Liver (tissue), 9 donors: ENCODE measurements around the gene DSCAM. TPM values are rescaled to one million over a fixed set of nuclear protein-coding genes. Genes with fewer than 3 reads are reported as not detected.

ENCODE experiments used
- DNase-seq: peaks from one replicate; pipeline ENCODE4 v3.0.0-alpha.2; 2017; ENCODE audit warnings: low spot score
- H3K27ac ChIP-seq, 2 donors: one replicate each; pipeline ENCODE4 v1.7.0; 2013; ENCODE audit warnings: inconsistent platforms in 2 of 2, low read length in 2 of 2, control low read depth in 1 of 2, low read depth in 1 of 2, mild to moderate bottlenecking in 1 of 2
- H3K27me3 ChIP-seq, 4 donors: one replicate each; pipeline versions ENCODE4 v1.6.1 to v1.7.0; 2013; ENCODE audit warnings: low read length in 3 of 4, inconsistent platforms in 1 of 4, mild to moderate bottlenecking in 1 of 4, moderate library complexity in 1 of 4; ENCODE audit not compliant: control insufficient read depth in 4 of 4, insufficient read depth in 4 of 4
- H3K36me3 ChIP-seq, 4 donors: one replicate each; pipeline versions ENCODE4 v1.6.1 to v1.7.0; 2013; ENCODE audit warnings: low read length in 3 of 4, mild to moderate bottlenecking in 3 of 4, low read depth in 1 of 4, moderate library complexity in 1 of 4; ENCODE audit not compliant: control insufficient read depth in 4 of 4, insufficient read depth in 3 of 4
- H3K4me1 ChIP-seq, 4 donors: one replicate each; pipeline versions ENCODE4 v1.6.1 to v1.7.0; 2013; ENCODE audit warnings: low read length in 3 of 4, mild to moderate bottlenecking in 3 of 4, moderate library complexity in 1 of 4; ENCODE audit not compliant: control insufficient read depth in 4 of 4, insufficient read depth in 4 of 4
- H3K4me3 ChIP-seq, 3 donors: one replicate each; pipeline versions ENCODE4 v1.6.1 to v1.7.0; 2013; ENCODE audit warnings: low read length in 3 of 3, control low read depth in 1 of 3, low read depth in 1 of 3, mild to moderate bottlenecking in 1 of 3
- H3K9ac ChIP-seq, 2 donors: one replicate each; pipeline ENCODE4 v1.7.0; 2013; ENCODE audit warnings: low read length in 2 of 2, mild to moderate bottlenecking in 2 of 2, moderate library complexity in 2 of 2, control low read depth in 1 of 2, low read depth in 1 of 2
- H3K9me3 ChIP-seq, 4 donors: one replicate each; pipeline versions ENCODE4 v1.6.1 to v1.7.0; 2013; ENCODE audit warnings: low read length in 3 of 4; ENCODE audit not compliant: control insufficient read depth in 4 of 4
- EGR1 ChIP-seq, 2 donors: IDR thresholded peaks; 2 replicates each; pipeline ENCODE4 v1.6.1; 2016 to 2018; ENCODE audit warnings: antibody characterized with exemption in 2 of 2, low read depth in 2 of 2
- FOXA1 ChIP-seq: IDR thresholded peaks from 2 replicates; pipeline ENCODE4 v1.6.1; 2016; ENCODE audit warnings: antibody characterized with exemption
- FOXA2 ChIP-seq: IDR thresholded peaks from 2 replicates; pipeline ENCODE4 v1.6.1; 2016; ENCODE audit warnings: antibody characterized with exemption
- GABPA ChIP-seq, 2 donors: IDR thresholded peaks in 1 of 2; conservative IDR thresholded peaks in 1 of 2; 2 replicates each; pipeline ENCODE4 v1.6.1; 2016; ENCODE audit warnings: antibody characterized with exemption in 2 of 2, mild to moderate bottlenecking in 1 of 2, moderate library complexity in 1 of 2
- HNF4A ChIP-seq, 2 donors: conservative IDR thresholded peaks; 2 replicates each; pipeline ENCODE4 v1.6.1; 2016; ENCODE audit warnings: antibody characterized with exemption in 2 of 2, mild to moderate bottlenecking in 2 of 2
- MAX ChIP-seq: IDR thresholded peaks from 2 replicates; pipeline ENCODE4 v1.6.1; 2016; ENCODE audit warnings: antibody characterized with exemption
- NR2F2 ChIP-seq: IDR thresholded peaks from 2 replicates; pipeline ENCODE4 v1.6.1; 2016; ENCODE audit warnings: antibody characterized with exemption
- RXRA ChIP-seq, 2 donors: IDR thresholded peaks; 2 replicates each; pipeline ENCODE4 v1.6.1; 2017 to 2018; ENCODE audit warnings: antibody characterized with exemption in 2 of 2, mild to moderate bottlenecking in 1 of 2
- SP1 ChIP-seq: IDR thresholded peaks from 2 replicates; pipeline ENCODE4 v1.6.1; 2018; ENCODE audit warnings: antibody characterized with exemption, mild to moderate bottlenecking
- TAF1 ChIP-seq: conservative IDR thresholded peaks from 2 replicates; pipeline ENCODE4 v1.6.1; 2016; ENCODE audit warnings: antibody characterized with exemption, mild to moderate bottlenecking
- YY1 ChIP-seq: IDR thresholded peaks from 2 replicates; pipeline ENCODE4 v1.6.1; 2016; ENCODE audit warnings: antibody characterized with exemption, mild to moderate bottlenecking
- WGBS: extraction: QIAGEN DNeasy Blood & Tissue Kit; methylation state at CpG from one replicate; pipeline ENCODE4 v1.1.7; 2013; 5-methylcytosine and 5-hydroxymethylcytosine counted together
- polyA plus RNA-seq, 2 donors: library from polyadenylated mRNA; stranded (reverse) in 1 of 2; unstranded in 1 of 2; fragments of 200-250 nt in 1 of 2; fragments of >200 nt in 1 of 2; fragmentation: Nextera tagmentation in 1 of 2; extraction: Ambion mirVana in 1 of 2; gene quantifications; one replicate each; pipeline versions ENCODE4 v1.2.1 to v1.2.3, GENCODE V29; 2013 to 2015
- total RNA-seq, 2 donors: library from RNA; depleted of rRNA; stranded (reverse); fragments of >200 nt; gene quantifications; one replicate each; pipeline ENCODE4 v1.2.3, GENCODE V29; 2014
- TF ChIP-seq, protein P1 (sequence below): IDR thresholded peaks from 2 replicates; pipeline ENCODE4 v1.6.1; 2016; ENCODE audit warnings: antibody characterized with exemption
- TF ChIP-seq, protein P2 (sequence below): IDR thresholded peaks from 2 replicates; pipeline ENCODE4 v1.6.1; 2016; ENCODE audit warnings: antibody characterized with exemption
- TF ChIP-seq, protein P3 (sequence below): IDR thresholded peaks from 2 replicates; pipeline ENCODE4 v1.6.1; 2016; ENCODE audit warnings: antibody characterized with exemption, mild to moderate bottlenecking
- donor health status: healthy.
- donor health status: healthy.
- donor health status: healthy.
- donor health status: healthy.
- donor health status: healthy.

DSCAM gene
- total and polyA plus RNA-seq, 4 donors: 0.02 to 0.23 (median 0.10) TPM

GRCh38 chr21:40792691-40793456 lies 54.1 kb downstream of the DSCAM start:
- no peak overlapping the region for H3K9ac ChIP-seq
- H3K27ac ChIP-seq: no peak overlapping the region
- no peak for DNase-seq
- H3K4me3 ChIP-seq: no peak overlapping the region
- no peaks in the 10 kb centered on the region for H3K36me3 ChIP-seq
- TF ChIP-seq, protein P1, sequence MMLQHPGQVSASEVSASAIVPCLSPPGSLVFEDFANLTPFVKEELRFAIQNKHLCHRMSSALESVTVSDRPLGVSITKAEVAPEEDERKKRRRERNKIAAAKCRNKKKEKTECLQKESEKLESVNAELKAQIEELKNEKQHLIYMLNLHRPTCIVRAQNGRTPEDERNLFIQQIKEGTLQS: no peak
- no peak for TF ChIP-seq NR2F2
- TF ChIP-seq MAX: no peak
- peak in 1 of 2 donors; percentile 17 for TF ChIP-seq RXRA (IDR thresholded peaks at IDR 0.05)
- WGBS: 40% methylated on average over 4 of the region's 4 CpGs
- H3K9me3 ChIP-seq: peaks cover 0 to 4% (median 0%) of the 10 kb centered on the region in 4 donors
- H3K4me1 ChIP-seq: no peaks in the 10 kb centered on the region
- no peaks in the 10 kb centered on the region for H3K27me3 ChIP-seq

GRCh38 chr21:40788635-40789034 lies 58.3 kb downstream of the DSCAM start:
- Histone ChIP-seq H3K36me3 (no peaks in the 10 kb centered on the region), H3K9me3 (no peaks in the 10 kb centered on the region), H3K27ac (no peak overlapping the region), H3K27me3 (no peaks in the 10 kb centered on the region), H3K4me1 (no peaks in the 10 kb centered on the region), H3K4me3 (no peak overlapping the region), H3K9ac (no peak overlapping the region)
- WGBS: 74% methylated on average over 3 of the region's 3 CpGs
- DNase-seq: no peak
- no peak for TF ChIP-seq EGR1 (IDR thresholded peaks at IDR 0.05; ENCODE audit: low read depth in 2 of 2)
- no peak for TF ChIP-seq SP1
- TF ChIP-seq HNF4A (conservative IDR thresholded peaks at IDR 0.05): no peak
- no peak for TF ChIP-seq FOXA1

DNA sequence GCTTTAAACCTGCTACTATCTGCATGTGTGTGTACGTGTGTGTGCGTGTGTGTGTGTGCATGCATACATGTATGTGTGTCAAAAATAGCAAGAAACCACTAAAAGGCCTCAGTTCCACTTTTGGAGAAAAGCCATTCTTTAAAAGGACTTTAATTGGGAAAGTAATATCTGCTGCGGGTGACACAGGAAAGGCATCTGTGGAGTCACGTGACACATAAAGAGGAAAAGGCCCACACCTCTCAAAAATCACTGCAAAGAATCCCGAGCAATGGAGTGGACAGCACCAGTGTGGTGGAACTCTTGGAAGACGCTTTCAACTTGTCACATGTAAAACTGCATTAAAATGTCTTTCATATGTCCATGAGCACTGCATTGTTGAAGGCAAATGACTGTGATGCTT lies 63.6 kb downstream of the DSCAM start:
- H3K4me1 ChIP-seq: no peaks in the 10 kb centered on the region
- no peak for TF ChIP-seq MAX
- no peak for TF ChIP-seq SP1
- no peak for TF ChIP-seq YY1
- no peak for TF ChIP-seq FOXA2
- no peak for TF ChIP-seq NR2F2
- TF ChIP-seq FOXA1: no peak
- TF ChIP-seq RXRA (IDR thresholded peaks at IDR 0.05): no peak
- no peak for TF ChIP-seq HNF4A (conservative IDR thresholded peaks at IDR 0.05)
- TF ChIP-seq, protein P1: no peak
- H3K9me3 ChIP-seq: no peaks in the 10 kb centered on the region
- no peaks in the 10 kb centered on the region for H3K36me3 ChIP-seq
- no peaks in the 10 kb centered on the region for H3K27me3 ChIP-seq
- no peak for DNase-seq
- WGBS: 84% methylated on average over 6 of the region's 6 CpGs
- H3K4me3 ChIP-seq: no peak overlapping the region
- H3K27ac ChIP-seq: no peak overlapping the region
- no peak overlapping the region for H3K9ac ChIP-seq

- Histone ChIP-seq H3K27ac (no peak overlapping the region), H3K27me3 (peaks cover 0 to 2% (median under 1%) of the 10 kb centered on the region in 4 donors), H3K4me3 (no peak overlapping the region), H3K9me3 (no peaks in the 10 kb centered on the region), H3K36me3 (no peaks in the 10 kb centered on the region), H3K4me1 (no peaks in the 10 kb centered on the region), H3K9ac (no peak overlapping the region)
- DNase-seq: no peak
- WGBS: 62% methylated on average over 5 of the region's 5 CpGs
- TF ChIP-seq TAF1: no peak
- TF ChIP-seq, protein P2, sequence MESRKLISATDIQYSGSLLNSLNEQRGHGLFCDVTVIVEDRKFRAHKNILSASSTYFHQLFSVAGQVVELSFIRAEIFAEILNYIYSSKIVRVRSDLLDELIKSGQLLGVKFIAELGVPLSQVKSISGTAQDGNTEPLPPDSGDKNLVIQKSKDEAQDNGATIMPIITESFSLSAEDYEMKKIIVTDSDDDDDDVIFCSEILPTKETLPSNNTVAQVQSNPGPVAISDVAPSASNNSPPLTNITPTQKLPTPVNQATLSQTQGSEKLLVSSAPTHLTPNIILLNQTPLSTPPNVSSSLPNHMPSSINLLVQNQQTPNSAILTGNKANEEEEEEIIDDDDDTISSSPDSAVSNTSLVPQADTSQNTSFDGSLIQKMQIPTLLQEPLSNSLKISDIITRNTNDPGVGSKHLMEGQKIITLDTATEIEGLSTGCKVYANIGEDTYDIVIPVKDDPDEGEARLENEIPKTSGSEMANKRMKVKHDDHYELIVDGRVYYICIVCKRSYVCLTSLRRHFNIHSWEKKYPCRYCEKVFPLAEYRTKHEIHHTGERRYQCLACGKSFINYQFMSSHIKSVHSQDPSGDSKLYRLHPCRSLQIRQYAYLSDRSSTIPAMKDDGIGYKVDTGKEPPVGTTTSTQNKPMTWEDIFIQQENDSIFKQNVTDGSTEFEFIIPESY: no peak
- no peak for TF ChIP-seq YY1
- TF ChIP-seq RXRA (IDR thresholded peaks at IDR 0.05): no peak
- TF ChIP-seq, protein P3, sequence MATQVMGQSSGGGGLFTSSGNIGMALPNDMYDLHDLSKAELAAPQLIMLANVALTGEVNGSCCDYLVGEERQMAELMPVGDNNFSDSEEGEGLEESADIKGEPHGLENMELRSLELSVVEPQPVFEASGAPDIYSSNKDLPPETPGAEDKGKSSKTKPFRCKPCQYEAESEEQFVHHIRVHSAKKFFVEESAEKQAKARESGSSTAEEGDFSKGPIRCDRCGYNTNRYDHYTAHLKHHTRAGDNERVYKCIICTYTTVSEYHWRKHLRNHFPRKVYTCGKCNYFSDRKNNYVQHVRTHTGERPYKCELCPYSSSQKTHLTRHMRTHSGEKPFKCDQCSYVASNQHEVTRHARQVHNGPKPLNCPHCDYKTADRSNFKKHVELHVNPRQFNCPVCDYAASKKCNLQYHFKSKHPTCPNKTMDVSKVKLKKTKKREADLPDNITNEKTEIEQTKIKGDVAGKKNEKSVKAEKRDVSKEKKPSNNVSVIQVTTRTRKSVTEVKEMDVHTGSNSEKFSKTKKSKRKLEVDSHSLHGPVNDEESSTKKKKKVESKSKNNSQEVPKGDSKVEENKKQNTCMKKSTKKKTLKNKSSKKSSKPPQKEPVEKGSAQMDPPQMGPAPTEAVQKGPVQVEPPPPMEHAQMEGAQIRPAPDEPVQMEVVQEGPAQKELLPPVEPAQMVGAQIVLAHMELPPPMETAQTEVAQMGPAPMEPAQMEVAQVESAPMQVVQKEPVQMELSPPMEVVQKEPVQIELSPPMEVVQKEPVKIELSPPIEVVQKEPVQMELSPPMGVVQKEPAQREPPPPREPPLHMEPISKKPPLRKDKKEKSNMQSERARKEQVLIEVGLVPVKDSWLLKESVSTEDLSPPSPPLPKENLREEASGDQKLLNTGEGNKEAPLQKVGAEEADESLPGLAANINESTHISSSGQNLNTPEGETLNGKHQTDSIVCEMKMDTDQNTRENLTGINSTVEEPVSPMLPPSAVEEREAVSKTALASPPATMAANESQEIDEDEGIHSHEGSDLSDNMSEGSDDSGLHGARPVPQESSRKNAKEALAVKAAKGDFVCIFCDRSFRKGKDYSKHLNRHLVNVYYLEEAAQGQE: no peak
- no peak for TF ChIP-seq GABPA (IDR thresholded peaks at IDR 0.05 in 1 of 2, conservative IDR thresholded peaks at IDR 0.05 in 1 of 2)
These were observed 76.4 kb downstream of the DSCAM start for GRCh38 chr21:40770435-40771055.
